DMS114 treated with DMSO at 0.1 percent for 48 hours (cell line): ENCODE data around the gene TBX6.
"Not testable (repeated sequence)": the region's sequence is repeated elsewhere in the genome, so short reads cannot be mapped to it uniquely, and the experiment has no call there.

Experiments used
- DNase-seq: peaks from one replicate; lab custom pipeline; 2025; ENCODE audit not compliant: unreplicated experiment; lab: John Stamatoyannopoulos, UW

The TBX6 gene

GRCh38 chr16:30091474-30092372 is at the start of gene TBX6:
Gene TBX6, minus strand, starts transcription at chr16:30091924. Its CDS starts 731 bp downstream, at chr16:30091193.
- peak; percentile 77 for DNase-seq

- DNase-seq: no peak
These were observed 48.1 kb upstream of the TBX6 start for GRCh38 chr16:30139583-30140481.

- DNase-seq: no peak
These were observed 46.2 kb upstream of the TBX6 start for GRCh38 chr16:30137897-30138296.

- no peak for DNase-seq
These were observed 45.4 kb upstream of the TBX6 start for GRCh38 chr16:30136971-30137605.

GRCh38 chr16:30132591-30132990 is 40.9 kb upstream of the TBX6 start:
- no peak for DNase-seq

- DNase-seq: no peak
These were observed 40.2 kb upstream of the TBX6 start for GRCh38 chr16:30131869-30132475.

GRCh38 chr16:30127993-30128392 is 36.3 kb upstream of the TBX6 start:
- no peak for DNase-seq

- DNase-seq: not testable (repeated sequence)
These were observed 34.0 kb upstream of the TBX6 start for GRCh38 chr16:30125690-30126089.

- no peak for DNase-seq
These were observed 33.3 kb upstream of the TBX6 start for GRCh38 chr16:30124985-30125379.

- no peak for DNase-seq
These were observed 31.0 kb upstream of the TBX6 start for GRCh38 chr16:30122604-30123160.

GRCh38 chr16:30121741-30122571 is 30.2 kb upstream of the TBX6 start:
- no peak for DNase-seq

- no peak for DNase-seq
These were observed 28.8 kb upstream of the TBX6 start for GRCh38 chr16:30120340-30121105.

GRCh38 chr16:30119428-30119827 is 27.7 kb upstream of the TBX6 start:
- no peak for DNase-seq

GRCh38 chr16:30117768-30118167 is 26.0 kb upstream of the TBX6 start:
- DNase-seq: no peak

- DNase-seq: no peak
These were observed 24.8 kb upstream of the TBX6 start for GRCh38 chr16:30116291-30117207.

GRCh38 chr16:30115238-30115637 is 23.5 kb upstream of the TBX6 start:
- DNase-seq: no peak

- DNase-seq: not testable (repeated sequence)
These were observed 23.1 kb upstream of the TBX6 start for GRCh38 chr16:30114833-30115232.

GRCh38 chr16:30114411-30114810 is 22.7 kb upstream of the TBX6 start:
- no peak for DNase-seq
